Left ventricle myocardium inferior (tissue), 1 donor: ENCODE data around the gene DOCK10. TPM values are rescaled to one million over a fixed set of nuclear protein-coding genes. Genes with fewer than 3 reads are reported as not detected.

Source experiments
- DNase-seq: peaks from one replicate; pipeline ENCODE4 v3.0.0-alpha.2; 2020
- H3K27ac ChIP-seq: fragments of 200-600 bp; replicated peaks from 2 replicates; pipeline ENCODE4 v1.8.0; 2021
- H3K27me3 ChIP-seq: fragments of 200-600 bp; 2 replicates; pipeline ENCODE4 v1.8.0; 2021; ENCODE audit warnings: low read depth
- H3K36me3 ChIP-seq: fragments of 200-600 bp; 2 replicates; pipeline ENCODE4 v1.8.0; 2021
- H3K4me1 ChIP-seq: fragments of 200-600 bp; 2 replicates; pipeline ENCODE4 v1.8.0; 2021
- H3K4me3 ChIP-seq: fragments of 200-600 bp; 2 replicates; pipeline ENCODE4 v1.8.0; 2021; ENCODE audit warnings: mild to moderate bottlenecking, moderate library complexity
- H3K9me3 ChIP-seq: fragments of 200-600 bp; replicated peaks from 2 replicates; pipeline ENCODE4 v1.8.0; 2021
- CTCF ChIP-seq: fragments of 200-600 bp; IDR thresholded peaks from 2 replicates; pipeline ENCODE4 v1.8.0; 2021; ENCODE audit warnings: antibody characterized with exemption, mild to moderate bottlenecking, borderline replicate concordance
- intact Hi-C: fragments of 100-400 bp; cut with micrococcal nuclease; formaldehyde crosslinking; loops from one replicate; pipeline ENCODE4 v1.11.0; 2022
- total RNA-seq: library from RNA; stranded (reverse); fragmentation: NEBNext Ultra II Directional; extraction: Animal tissue kit (Norgen Biotek cat#: 25700); gene quantifications from one replicate; pipeline ENCODE4 v1.2.1, GENCODE V29; 2021
- donor health status: DM: no; HTN: yes; CAD: no; lungs with severe emphysema.

DOCK10 gene
- total RNA-seq, 1 donor from 2014 or later: 1.6 TPM

- no peak for DNase-seq
- Histone ChIP-seq H3K4me3 (no peak overlapping the region), H3K27me3 (no peaks in the 10 kb centered on the region), H3K9me3 (no peaks in the 10 kb centered on the region), H3K27ac (no peak overlapping the region), H3K36me3 (no peaks in the 10 kb centered on the region), H3K4me1 (no peaks in the 10 kb centered on the region)
- no peak for TF ChIP-seq CTCF
- intact Hi-C loops: no loop called here
Observed at GRCh38 chr2:225020168-225020849, 22.0 kb downstream of the DOCK10 start.

- H3K4me3 ChIP-seq: no peak overlapping the region
- no peak overlapping the region for H3K27ac ChIP-seq
- intact Hi-C loops: no loop called here
- H3K4me1 ChIP-seq: no peaks in the 10 kb centered on the region
- H3K27me3 ChIP-seq: no peaks in the 10 kb centered on the region
- TF ChIP-seq CTCF: no peak
- H3K36me3 ChIP-seq: no peaks in the 10 kb centered on the region
- DNase-seq: no peak
- no peaks in the 10 kb centered on the region for H3K9me3 ChIP-seq
Observed at GRCh38 chr2:225019105-225019504, 23.2 kb downstream of the DOCK10 start.

- Histone ChIP-seq H3K4me3 (no peak overlapping the region), H3K27me3 (no peaks in the 10 kb centered on the region), H3K27ac (no peak overlapping the region), H3K4me1 (no peaks in the 10 kb centered on the region), H3K9me3 (no peaks in the 10 kb centered on the region), H3K36me3 (no peaks in the 10 kb centered on the region)
- DNase-seq: no peak
- intact Hi-C loops: no loop called here
- no peak for TF ChIP-seq CTCF
Observed at GRCh38 chr2:225017713-225018112, 24.6 kb downstream of the DOCK10 start.

- Histone ChIP-seq H3K9me3 (no peaks in the 10 kb centered on the region), H3K36me3 (no peaks in the 10 kb centered on the region), H3K27me3 (no peaks in the 10 kb centered on the region), H3K4me1 (no peaks in the 10 kb centered on the region), H3K27ac (no peak overlapping the region), H3K4me3 (no peak overlapping the region)
- no peak for DNase-seq
- intact Hi-C loops: no loop called here
- no peak for TF ChIP-seq CTCF
Observed at GRCh38 chr2:225017098-225017685, 25.1 kb downstream of the DOCK10 start.

- no peak for DNase-seq
- Histone ChIP-seq H3K4me3 (no peak overlapping the region), H3K27me3 (no peaks in the 10 kb centered on the region), H3K4me1 (no peaks in the 10 kb centered on the region), H3K9me3 (no peaks in the 10 kb centered on the region), H3K27ac (no peak overlapping the region), H3K36me3 (no peaks in the 10 kb centered on the region)
- TF ChIP-seq CTCF: no peak
- intact Hi-C loops: no loop called here
Observed at GRCh38 chr2:225013425-225014365, 28.6 kb downstream of the DOCK10 start.
